ENCODE measurements around the gene KRTAP20-3.

- TF ChIP-seq, protein P1, sequence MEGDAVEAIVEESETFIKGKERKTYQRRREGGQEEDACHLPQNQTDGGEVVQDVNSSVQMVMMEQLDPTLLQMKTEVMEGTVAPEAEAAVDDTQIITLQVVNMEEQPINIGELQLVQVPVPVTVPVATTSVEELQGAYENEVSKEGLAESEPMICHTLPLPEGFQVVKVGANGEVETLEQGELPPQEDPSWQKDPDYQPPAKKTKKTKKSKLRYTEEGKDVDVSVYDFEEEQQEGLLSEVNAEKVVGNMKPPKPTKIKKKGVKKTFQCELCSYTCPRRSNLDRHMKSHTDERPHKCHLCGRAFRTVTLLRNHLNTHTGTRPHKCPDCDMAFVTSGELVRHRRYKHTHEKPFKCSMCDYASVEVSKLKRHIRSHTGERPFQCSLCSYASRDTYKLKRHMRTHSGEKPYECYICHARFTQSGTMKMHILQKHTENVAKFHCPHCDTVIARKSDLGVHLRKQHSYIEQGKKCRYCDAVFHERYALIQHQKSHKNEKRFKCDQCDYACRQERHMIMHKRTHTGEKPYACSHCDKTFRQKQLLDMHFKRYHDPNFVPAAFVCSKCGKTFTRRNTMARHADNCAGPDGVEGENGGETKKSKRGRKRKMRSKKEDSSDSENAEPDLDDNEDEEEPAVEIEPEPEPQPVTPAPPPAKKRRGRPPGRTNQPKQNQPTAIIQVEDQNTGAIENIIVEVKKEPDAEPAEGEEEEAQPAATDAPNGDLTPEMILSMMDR (IDR thresholded peaks at IDR 0.05; ENCODE audit: poor library complexity): no peak
- no peak for TF ChIP-seq EZH2 (IDR thresholded peaks at IDR 0.05; ENCODE audit: borderline replicate concordance)
These were observed 14.6 kb upstream of the KRTAP20-3 start for GRCh38 chr21:30628109-30628508.

Measured in hepatocyte (in vitro differentiated cells).